GM23338 (cell line): ENCODE results near the gene GAREM2. TPM values are rescaled to one million over a fixed set of nuclear protein-coding genes. Genes with fewer than 3 reads are reported as not detected.

ENCODE experiments used
- ATAC-seq: fragments of 200-7000 bp; cut with Tn5 transposase; 3 replicates; pipeline ENCODE4 v1.9.1; 2020
- DNase-seq: peaks from one replicate; pipeline ENCODE4 v3.0.0-alpha.2; 2015; ENCODE audit warnings: low spot score
- H2AFZ ChIP-seq: fragments of 200-600 bp; sonication (generic); 2 replicates; pipeline ENCODE4 v1.8.0; 2016; ENCODE audit warnings: antibody characterized with exemption, mild to moderate bottlenecking, moderate library complexity
- H3F3A ChIP-seq: fragments of 200-600 bp; sonication (generic); replicated peaks from 2 replicates; pipeline ENCODE4 v1.8.0; 2017; ENCODE audit warnings: antibody characterized with exemption, mixed run types, low read depth
- H3K27ac ChIP-seq: fragments of 200-600 bp; sonication (generic); 2 replicates; pipeline ENCODE4 v1.6.1; 2016; ENCODE audit warnings: low read depth
- H3K27me3 ChIP-seq: fragments of 200-600 bp; sonication (generic); 2 replicates; pipeline ENCODE4 v1.8.0; 2016; ENCODE audit warnings: mild to moderate bottlenecking, mixed run types, moderate library complexity; ENCODE audit not compliant: insufficient read depth
- H3K36me3 ChIP-seq: fragments of 200-600 bp; sonication (generic); 2 replicates; pipeline ENCODE4 v1.8.0; 2016; ENCODE audit warnings: mild to moderate bottlenecking; ENCODE audit not compliant: insufficient read depth
- H3K4me1 ChIP-seq: fragments of 200-600 bp; sonication (generic); 2 replicates; pipeline ENCODE4 v1.8.0; 2016; ENCODE audit warnings: mild to moderate bottlenecking, moderate library complexity; ENCODE audit not compliant: insufficient read depth
- H3K4me2 ChIP-seq: fragments of 200-600 bp; sonication (generic); 2 replicates; pipeline ENCODE4 v1.7.1; 2017; ENCODE audit warnings: mixed run types
- H3K4me3 ChIP-seq: fragments of 200-600 bp; sonication (generic); 2 replicates; pipeline ENCODE4 v1.6.1; 2016; ENCODE audit warnings: mixed run types
- H3K79me2 ChIP-seq: fragments of 200-600 bp; sonication (generic); replicated peaks from 2 replicates; pipeline ENCODE4 v1.8.0; 2017; ENCODE audit warnings: mild to moderate bottlenecking; ENCODE audit not compliant: insufficient read depth
- H3K9me2 ChIP-seq: fragments of 200-600 bp; sonication (generic); 2 replicates; pipeline ENCODE4 v1.8.0; 2017; ENCODE audit not compliant: insufficient read depth
- H4K20me1 ChIP-seq: fragments of 200-600 bp; sonication (generic); replicated peaks from 2 replicates; pipeline ENCODE4 v1.8.0; 2017; ENCODE audit warnings: mild to moderate bottlenecking; ENCODE audit not compliant: insufficient read depth
- H3K27ac Mint-ChIP-seq: 2 replicates; pipeline ENCODE4 v1.8.0; 2020; ENCODE audit warnings: inconsistent platforms, mild to moderate bottlenecking, moderate library complexity, mixed read lengths
- H3K27me3 Mint-ChIP-seq: 3 replicates; pipeline ENCODE4 v1.8.0; 2022; ENCODE audit warnings: low read depth, mild to moderate bottlenecking, moderate library complexity, mixed read lengths, inconsistent platforms; ENCODE audit not compliant: insufficient read depth, poor library complexity
- H3K36me3 Mint-ChIP-seq: 3 replicates; pipeline ENCODE4 v1.8.0; 2021; ENCODE audit warnings: low read depth, mild to moderate bottlenecking, inconsistent platforms, moderate library complexity, mixed read lengths
- H3K4me1 Mint-ChIP-seq: 3 replicates; pipeline ENCODE4 v1.8.0; 2020; ENCODE audit warnings: mild to moderate bottlenecking, inconsistent platforms, mixed read lengths
- H3K4me3 Mint-ChIP-seq: 3 replicates; pipeline ENCODE4 v1.8.0; 2021; ENCODE audit warnings: moderate library complexity, mild to moderate bottlenecking, inconsistent platforms, mixed read lengths
- H3K9me3 Mint-ChIP-seq: 3 replicates; pipeline ENCODE4 v1.8.0; 2020; ENCODE audit warnings: moderate library complexity, mild to moderate bottlenecking, inconsistent platforms, mixed read lengths
- CREB1 ChIP-seq: fragments of 250-450 bp; sonication (Bioruptor Pico); IDR thresholded peaks from 2 replicates; pipeline ENCODE4 v1.5.0; 2020; ENCODE audit warnings: low read depth, mild to moderate bottlenecking, moderate library complexity
- CTCF ChIP-seq, 2 experiments: fragments of 200-600 bp in 1 of 2; sonication (generic) in 1 of 2; conservative IDR thresholded peaks; 2 replicates each; pipeline versions ENCODE4 v1.5.1 to v1.6.1; 2016 to 2017; ENCODE audit warnings: antibody characterized with exemption in 2 of 2, low read depth in 2 of 2, mild to moderate bottlenecking in 2 of 2, moderate library complexity in 1 of 2
- ETS1 ChIP-seq: IDR thresholded peaks from 2 replicates; pipeline ENCODE4 v1.6.1; 2016; ENCODE audit warnings: antibody characterized with exemption
- EZH2 ChIP-seq: fragments of 200-600 bp; sonication (generic); IDR thresholded peaks from one replicate; pipeline ENCODE4 v1.8.0; 2017; ENCODE audit warnings: antibody characterized with exemption, mild to moderate bottlenecking, low read depth; ENCODE audit not compliant: unreplicated experiment
- EZH2phosphoT487 ChIP-seq: fragments of 200-600 bp; sonication (generic); IDR thresholded peaks from one replicate; pipeline ENCODE4 v1.8.1; 2018; ENCODE audit warnings: antibody characterized with exemption; ENCODE audit not compliant: unreplicated experiment
- JUNB ChIP-seq: IDR thresholded peaks from one replicate; pipeline ENCODE4 v1.6.1; 2016; ENCODE audit warnings: antibody characterized with exemption; ENCODE audit not compliant: unreplicated experiment
- NANOG ChIP-seq: IDR thresholded peaks from 2 replicates; pipeline ENCODE4 v1.6.1; 2016; ENCODE audit warnings: antibody characterized with exemption, borderline replicate concordance
- POLR2AphosphoS5 ChIP-seq: IDR thresholded peaks from 2 replicates; pipeline ENCODE4 v1.6.1; 2016; ENCODE audit warnings: antibody characterized with exemption, low read depth
- STAT1 ChIP-seq: IDR thresholded peaks from one replicate; pipeline ENCODE4 v1.6.1; 2016; ENCODE audit warnings: antibody characterized with exemption; ENCODE audit not compliant: unreplicated experiment
- ZNF114 ChIP-seq: fragments of 250-450 bp; sonication (Bioruptor Pico); IDR thresholded peaks from 2 replicates; pipeline ENCODE4 v1.5.0; 2020; ENCODE audit warnings: mild to moderate bottlenecking, moderate library complexity
- ZNF331 ChIP-seq: fragments of 250-450 bp; sonication (Bioruptor Pico); IDR thresholded peaks from 2 replicates; pipeline ENCODE4 v1.5.0; 2020; ENCODE audit warnings: low read depth, mild to moderate bottlenecking, moderate library complexity
- polyA plus RNA-seq: library from polyadenylated mRNA; unstranded; fragments of >200 nt; fragmentation: Nextera tagmentation; extraction: Ambion mirVana; gene quantifications from 2 replicates; pipeline ENCODE4 v1.2.1, GENCODE V29; 2016
- total RNA-seq: library from RNA; depleted of rRNA; stranded (reverse); fragments of >200 nt; shearing (Covaris generic); gene quantifications from 2 replicates; pipeline ENCODE4 v1.2.3, GENCODE V29; 2014
- TF ChIP-seq, protein P1 (sequence below): fragments of 250-450 bp; sonication (Bioruptor Pico); IDR thresholded peaks from 2 replicates; pipeline ENCODE4 v1.5.0; 2020; ENCODE audit warnings: mild to moderate bottlenecking, moderate library complexity

GAREM2 gene
- total and polyA plus RNA-seq, 2 experiments from 2014 or later: 3.8 to 23.8 TPM

- TF ChIP-seq, protein P1, sequence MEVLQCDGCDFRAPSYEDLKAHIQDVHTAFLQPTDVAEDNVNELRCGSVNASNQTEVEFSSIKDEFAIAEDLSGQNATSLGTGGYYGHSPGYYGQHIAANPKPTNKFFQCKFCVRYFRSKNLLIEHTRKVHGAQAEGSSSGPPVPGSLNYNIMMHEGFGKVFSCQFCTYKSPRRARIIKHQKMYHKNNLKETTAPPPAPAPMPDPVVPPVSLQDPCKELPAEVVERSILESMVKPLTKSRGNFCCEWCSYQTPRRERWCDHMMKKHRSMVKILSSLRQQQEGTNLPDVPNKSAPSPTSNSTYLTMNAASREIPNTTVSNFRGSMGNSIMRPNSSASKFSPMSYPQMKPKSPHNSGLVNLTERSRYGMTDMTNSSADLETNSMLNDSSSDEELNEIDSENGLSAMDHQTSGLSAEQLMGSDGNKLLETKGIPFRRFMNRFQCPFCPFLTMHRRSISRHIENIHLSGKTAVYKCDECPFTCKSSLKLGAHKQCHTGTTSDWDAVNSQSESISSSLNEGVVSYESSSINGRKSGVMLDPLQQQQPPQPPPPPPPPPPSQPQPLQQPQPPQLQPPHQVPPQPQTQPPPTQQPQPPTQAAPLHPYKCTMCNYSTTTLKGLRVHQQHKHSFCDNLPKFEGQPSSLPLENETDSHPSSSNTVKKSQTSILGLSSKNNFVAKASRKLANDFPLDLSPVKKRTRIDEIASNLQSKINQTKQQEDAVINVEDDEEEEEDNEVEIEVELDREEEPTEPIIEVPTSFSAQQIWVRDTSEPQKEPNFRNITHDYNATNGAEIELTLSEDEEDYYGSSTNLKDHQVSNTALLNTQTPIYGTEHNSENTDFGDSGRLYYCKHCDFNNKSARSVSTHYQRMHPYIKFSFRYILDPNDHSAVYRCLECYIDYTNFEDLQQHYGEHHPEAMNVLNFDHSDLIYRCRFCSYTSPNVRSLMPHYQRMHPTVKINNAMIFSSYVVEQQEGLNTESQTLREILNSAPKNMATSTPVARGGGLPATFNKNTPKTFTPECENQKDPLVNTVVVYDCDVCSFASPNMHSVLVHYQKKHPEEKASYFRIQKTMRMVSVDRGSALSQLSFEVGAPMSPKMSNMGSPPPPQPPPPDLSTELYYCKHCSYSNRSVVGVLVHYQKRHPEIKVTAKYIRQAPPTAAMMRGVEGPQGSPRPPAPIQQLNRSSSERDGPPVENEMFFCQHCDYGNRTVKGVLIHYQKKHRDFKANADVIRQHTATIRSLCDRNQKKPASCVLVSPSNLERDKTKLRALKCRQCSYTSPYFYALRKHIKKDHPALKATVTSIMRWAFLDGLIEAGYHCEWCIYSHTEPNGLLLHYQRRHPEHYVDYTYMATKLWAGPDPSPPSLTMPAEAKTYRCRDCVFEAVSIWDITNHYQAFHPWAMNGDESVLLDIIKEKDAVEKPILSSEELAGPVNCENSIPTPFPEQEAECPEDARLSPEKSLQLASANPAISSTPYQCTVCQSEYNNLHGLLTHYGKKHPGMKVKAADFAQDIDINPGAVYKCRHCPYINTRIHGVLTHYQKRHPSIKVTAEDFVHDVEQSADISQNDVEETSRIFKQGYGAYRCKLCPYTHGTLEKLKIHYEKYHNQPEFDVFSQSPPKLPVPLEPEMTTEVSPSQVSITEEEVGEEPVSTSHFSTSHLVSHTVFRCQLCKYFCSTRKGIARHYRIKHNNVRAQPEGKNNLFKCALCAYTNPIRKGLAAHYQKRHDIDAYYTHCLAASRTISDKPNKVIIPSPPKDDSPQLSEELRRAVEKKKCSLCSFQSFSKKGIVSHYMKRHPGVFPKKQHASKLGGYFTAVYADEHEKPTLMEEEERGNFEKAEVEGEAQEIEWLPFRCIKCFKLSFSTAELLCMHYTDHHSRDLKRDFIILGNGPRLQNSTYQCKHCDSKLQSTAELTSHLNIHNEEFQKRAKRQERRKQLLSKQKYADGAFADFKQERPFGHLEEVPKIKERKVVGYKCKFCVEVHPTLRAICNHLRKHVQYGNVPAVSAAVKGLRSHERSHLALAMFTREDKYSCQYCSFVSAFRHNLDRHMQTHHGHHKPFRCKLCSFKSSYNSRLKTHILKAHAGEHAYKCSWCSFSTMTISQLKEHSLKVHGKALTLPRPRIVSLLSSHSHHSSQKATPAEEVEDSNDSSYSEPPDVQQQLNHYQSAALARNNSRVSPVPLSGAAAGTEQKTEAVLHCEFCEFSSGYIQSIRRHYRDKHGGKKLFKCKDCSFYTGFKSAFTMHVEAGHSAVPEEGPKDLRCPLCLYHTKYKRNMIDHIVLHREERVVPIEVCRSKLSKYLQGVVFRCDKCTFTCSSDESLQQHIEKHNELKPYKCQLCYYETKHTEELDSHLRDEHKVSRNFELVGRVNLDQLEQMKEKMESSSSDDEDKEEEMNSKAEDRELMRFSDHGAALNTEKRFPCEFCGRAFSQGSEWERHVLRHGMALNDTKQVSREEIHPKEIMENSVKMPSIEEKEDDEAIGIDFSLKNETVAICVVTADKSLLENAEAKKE: no peak
- TF ChIP-seq NANOG (no peak), EZH2 (no peak), CTCF (conservative IDR thresholded peaks at IDR 0.05; ENCODE audit: low read depth in 2 of 2) (no peak)
Measured at GRCh38 chr2:26216587-26216986, 43.7 kb downstream of the GAREM2 start (continued).

DNA sequence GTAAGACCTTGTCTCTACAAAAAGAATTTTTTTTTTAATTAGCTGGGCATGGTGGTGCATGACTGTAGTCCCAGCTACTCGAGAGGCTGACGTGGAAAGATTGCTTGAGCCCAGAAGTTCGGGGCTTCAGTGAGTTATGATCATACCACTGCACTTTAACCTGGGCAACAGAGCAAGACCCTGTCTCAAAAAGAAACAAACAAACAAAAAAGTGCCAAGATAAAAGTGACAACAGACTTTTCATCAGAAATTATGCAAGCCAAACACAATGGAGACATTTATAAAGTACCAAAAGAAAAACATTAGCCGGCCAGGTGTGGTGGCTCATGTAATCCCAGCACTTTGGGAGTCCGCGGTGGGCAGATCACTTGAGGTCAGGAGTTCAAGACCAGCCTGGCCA lies 44.8 kb downstream of the GAREM2 start:
- no peaks in the 10 kb centered on the region for H3K4me1 Mint-ChIP-seq
- no peak for ATAC-seq
- TF ChIP-seq ZNF114 (CRISPR knock-in tag): no peak
- no peak for TF ChIP-seq CREB1 (CRISPR knock-in tag)
- no peak for TF ChIP-seq ETS1
- no peak for TF ChIP-seq EZH2
- no peak for TF ChIP-seq ZNF331 (CRISPR knock-in tag)
- TF ChIP-seq JUNB: no peak
- no peak for TF ChIP-seq CTCF (conservative IDR thresholded peaks at IDR 0.05; ENCODE audit: low read depth in 2 of 2)
- TF ChIP-seq EZH2phosphoT487: no peak
- TF ChIP-seq STAT1: no peak
- TF ChIP-seq POLR2AphosphoS5: no peak

More for the DNA sequence above, 44.8 kb downstream of the GAREM2 start:
- no peak overlapping the region for H3K4me3 Mint-ChIP-seq
- Histone ChIP-seq H3K79me2 (no peaks in the 10 kb centered on the region), H3F3A (no peaks in the 10 kb centered on the region), H4K20me1 (peaks cover 12% of the 10 kb centered on the region; the same call in 1 of the 2 replicates), H3K9me2 (no peaks in the 10 kb centered on the region), H3K36me3 (peaks cover 20% of the 10 kb centered on the region), H2AFZ (no peak overlapping the region), H3K4me1 (no peaks in the 10 kb centered on the region), H3K4me2 (no peak overlapping the region), H3K27ac (no peak overlapping the region), H3K27me3 (no peaks in the 10 kb centered on the region), H3K4me3 (no peak overlapping the region)
- DNase-seq: no peak
- no peak overlapping the region for H3K27ac Mint-ChIP-seq
- H3K27me3 Mint-ChIP-seq: peaks cover 2% of the 10 kb centered on the region
- H3K9me3 Mint-ChIP-seq: no peaks in the 10 kb centered on the region
- H3K36me3 Mint-ChIP-seq: peaks cover 38% of the 10 kb centered on the region
